ENCODE measurements around the gene DENND2C.

The DENND2C gene

GRCh38 chr1:114545315-114545714 is 124.5 kb downstream of the DENND2C start:
- TF ChIP-seq REST (IDR thresholded peaks at IDR 0.05; ENCODE audit: insufficient replicate concordance, low read depth) (no peak), GABPA (IDR thresholded peaks at IDR 0.05; ENCODE audit: low read depth) (no peak), CTCF (IDR thresholded peaks at IDR 0.05; ENCODE audit: insufficient read depth, low read length) (no peak), SPI1 (IDR thresholded peaks at IDR 0.05; ENCODE audit: borderline replicate concordance, low read depth) (no peak)

GRCh38 chr1:114540821-114541220 is 129.0 kb downstream of the DENND2C start:
- H3K27me3 ChIP-seq (ENCODE audit: insufficient read depth, poor library complexity, severe bottlenecking): no peaks in the 10 kb centered on the region
- no peak for DNase-seq (ENCODE audit: low read depth in 1 of 2, low spot score in 1 of 2)
- no peak overlapping the region for H3K4me3 ChIP-seq (replicated peaks; ENCODE audit: insufficient read depth, low read length)
- TF ChIP-seq REST (IDR thresholded peaks at IDR 0.05; ENCODE audit: insufficient replicate concordance, low read depth) (no peak), CTCF (IDR thresholded peaks at IDR 0.05; ENCODE audit: insufficient read depth, low read length) (no peak), GABPA (IDR thresholded peaks at IDR 0.05; ENCODE audit: low read depth) (no peak), SPI1 (IDR thresholded peaks at IDR 0.05; ENCODE audit: borderline replicate concordance, low read depth) (no peak), POLR2AphosphoS5 (IDR thresholded peaks at IDR 0.05; ENCODE audit: low read depth) (no peak)
- H3K27ac ChIP-seq (replicated peaks): no peak overlapping the region

More at GRCh38 chr1:114545315-114545714, 124.5 kb downstream of the DENND2C start:
- H3K4me3 ChIP-seq (replicated peaks; ENCODE audit: insufficient read depth, low read length): no peak overlapping the region
- DNase-seq (ENCODE audit: low read depth in 1 of 2, low spot score in 1 of 2): no peak
- no peak overlapping the region for H3K27ac ChIP-seq (replicated peaks)
- no peaks in the 10 kb centered on the region for H3K27me3 ChIP-seq (ENCODE audit: insufficient read depth, poor library complexity, severe bottlenecking)

GRCh38 chr1:114540272-114540671 is 129.6 kb downstream of the DENND2C start:
- TF ChIP-seq POLR2AphosphoS5 (IDR thresholded peaks at IDR 0.05; ENCODE audit: low read depth): no peak
- TF ChIP-seq SPI1 (IDR thresholded peaks at IDR 0.05; ENCODE audit: borderline replicate concordance, low read depth): no peak
- TF ChIP-seq GABPA (IDR thresholded peaks at IDR 0.05; ENCODE audit: low read depth): no peak
- TF ChIP-seq CTCF (IDR thresholded peaks at IDR 0.05; ENCODE audit: insufficient read depth, low read length): no peak
- no peak for TF ChIP-seq REST (IDR thresholded peaks at IDR 0.05; ENCODE audit: insufficient replicate concordance, low read depth)
- no peak for DNase-seq (ENCODE audit: low read depth in 1 of 2, low spot score in 1 of 2)
- Histone ChIP-seq H3K27me3 (ENCODE audit: insufficient read depth, poor library complexity, severe bottlenecking) (no peaks in the 10 kb centered on the region), H3K4me3 (replicated peaks; ENCODE audit: insufficient read depth, low read length) (no peak overlapping the region), H3K27ac (replicated peaks) (no peak overlapping the region)
